K562 (cell line): ENCODE results near the gene CCDC73. TPM values are rescaled to one million over a fixed set of nuclear protein-coding genes. Genes with fewer than 3 reads are reported as not detected.

Experiments used
- CAMTA2 ChIP-seq: fragments of 250-450 bp; sonication (Bioruptor Pico); conservative IDR thresholded peaks from 2 replicates; pipeline ENCODE4 v1.5.1; 2022
- ERF ChIP-seq: fragments of 450-650 bp; formaldehyde crosslinking; IDR thresholded peaks from 2 replicates; pipeline ENCODE4 v1.4.0; 2020; ENCODE audit warnings: mild to moderate bottlenecking, mixed read lengths
- FUS ChIP-seq: fragments of 200-400 bp; formaldehyde crosslinking; optimal IDR thresholded peaks from 2 replicates; pipeline ENCODE3; 2017; ENCODE audit warnings: low read depth, low read length
- GABPB1 ChIP-seq: sonication (generic); formaldehyde crosslinking; IDR thresholded peaks from 2 replicates; pipeline ENCODE4 v1.8.0; 2022; ENCODE audit warnings: mild to moderate bottlenecking, missing genetic modification reagents
- ILF3 ChIP-seq: fragments of 450-650 bp; IDR thresholded peaks from 2 replicates; pipeline ENCODE4 v1.6.1; 2018; ENCODE audit warnings: antibody characterized with exemption, mild to moderate bottlenecking, moderate library complexity, borderline replicate concordance
- KAT8 ChIP-seq: fragments of 450-650 bp; IDR thresholded peaks from 2 replicates; pipeline ENCODE4 v1.6.1; 2016; ENCODE audit warnings: low read depth, mild to moderate bottlenecking
- NCOA2 ChIP-seq, 2 experiments: fragments of 450-650 bp; IDR thresholded peaks; 2 replicates each; pipeline ENCODE4 v1.6.1; 2018; ENCODE audit warnings: mild to moderate bottlenecking in 2 of 2, moderate library complexity in 1 of 2; ENCODE audit not compliant: partially characterized antibody in 2 of 2
- PRMT5 ChIP-seq: sonication (generic); formaldehyde crosslinking; IDR thresholded peaks from 2 replicates; pipeline ENCODE4 v1.5.0; 2020; ENCODE audit warnings: missing genetic modification reagents
- RBBP5 ChIP-seq: fragments of 200-600 bp; sonication (generic); IDR thresholded peaks from 2 replicates; pipeline ENCODE4 v1.6.1; 2012; ENCODE audit warnings: borderline replicate concordance, mild to moderate bottlenecking, low read length, control low read depth, inconsistent platforms; ENCODE audit not compliant: insufficient read depth, poor library complexity, severe bottlenecking
- SIRT6 ChIP-seq: IDR thresholded peaks from one replicate; pipeline ENCODE4 v1.6.1; 2012; ENCODE audit warnings: low read depth, mild to moderate bottlenecking, control low read depth, inconsistent platforms, low read length, moderate library complexity
- ZBTB7A ChIP-seq: IDR thresholded peaks from 2 replicates; pipeline ENCODE4 v1.6.1; 2011; ENCODE audit warnings: low read depth, mild to moderate bottlenecking, low read length, moderate library complexity, borderline replicate concordance; ENCODE audit not compliant: control insufficient read depth
- ZNF23 ChIP-seq: fragments of 250-450 bp; sonication (Bioruptor Pico); IDR thresholded peaks from 2 replicates; pipeline ENCODE4 v1.4.0; 2020; ENCODE audit warnings: mild to moderate bottlenecking
- ZNF695 ChIP-seq: fragments of 450-650 bp; formaldehyde crosslinking; IDR thresholded peaks from 2 replicates; pipeline ENCODE4 v1.4.0; 2020; ENCODE audit warnings: mild to moderate bottlenecking, moderate library complexity
- polyA plus RNA-seq, 8 experiments: library from polyadenylated mRNA; depleted of rRNA in 4 of 8; stranded (reverse) in 5 of 8; unstranded in 3 of 8; fragments of >200 nt; fragmentation: Nextera tagmentation in 2 of 8; fragmentation: Illumina TruSeq in 1 of 8; extraction: Ambion mirVana in 2 of 8; extraction: Trizol in 1 of 8; gene quantifications; 2 replicates each; pipeline versions ENCODE4 v1.2.1 to v1.2.3, GENCODE V29; 2011 to 2014; ENCODE audit warnings: inconsistent platforms in 1 of 8, missing spikeins in 1 of 8
- total RNA-seq, 7 experiments: library from RNA; depleted of rRNA in 6 of 7; stranded (reverse); fragments of >200 nt in 6 of 7; fragmentation: Illumina TruSeq in 2 of 7; extraction: Trizol in 2 of 7; gene quantifications; 2 replicates each; pipeline versions ENCODE4 v1.2.1 to v1.2.3, GENCODE V29; 2011 to 2021; ENCODE audit warnings: low replicate concordance in 1 of 7
- TF ChIP-seq, protein P1 (sequence below): fragments of 450-650 bp; IDR thresholded peaks from 2 replicates; pipeline ENCODE4 v1.6.1; 2016; ENCODE audit warnings: mild to moderate bottlenecking, moderate library complexity
- TF ChIP-seq, protein P2 (sequence below): sonication (generic); formaldehyde crosslinking; IDR thresholded peaks from 2 replicates; pipeline ENCODE4 v1.8.0; 2023; ENCODE audit warnings: mild to moderate bottlenecking, missing genetic modification reagents

CCDC73 gene
- total and polyA plus RNA-seq, 9 of the 15 experiments (the other 6 are each of a cell fraction or from before 2014, with no cell fraction given) = 0.20 to 0.21 TPM; not detected in 7

DNA sequence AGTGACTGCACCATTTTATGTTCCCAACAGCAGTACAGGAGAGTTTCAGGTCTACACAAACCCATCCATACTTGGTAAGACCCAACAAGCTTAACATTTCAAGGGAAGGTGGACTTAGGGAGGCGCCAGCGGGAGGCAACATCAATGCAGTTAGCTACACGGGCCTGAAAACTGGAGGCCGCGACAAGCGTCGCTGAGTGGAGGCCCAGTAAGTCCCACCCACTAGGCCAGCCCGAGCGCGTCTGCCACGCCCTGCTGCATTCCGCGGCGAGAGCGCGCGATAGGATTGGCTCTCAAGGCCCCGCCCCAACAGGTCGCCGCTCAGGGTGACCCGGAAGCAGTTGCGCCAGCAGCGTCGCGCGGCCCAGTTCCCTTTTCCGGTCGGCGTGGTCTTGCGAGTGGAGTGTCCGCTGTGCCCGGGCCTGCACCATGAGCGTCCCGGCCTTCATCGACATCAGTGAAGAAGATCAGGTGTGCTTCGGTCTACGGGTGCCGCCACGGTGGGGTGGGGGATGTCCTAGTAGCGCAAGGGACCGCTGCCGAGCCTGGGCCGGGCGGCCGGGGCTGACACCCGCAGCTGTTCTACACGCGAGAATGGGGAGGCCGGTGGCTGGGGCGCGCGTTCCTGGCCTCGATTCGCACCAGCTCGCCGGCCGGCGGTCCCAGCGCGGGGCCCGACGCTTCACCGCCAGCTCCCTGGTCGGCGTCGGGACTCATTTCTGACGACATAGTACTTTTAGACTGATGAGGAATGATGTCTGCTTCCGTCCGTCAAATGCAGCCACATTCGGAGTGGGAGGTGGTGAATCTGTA, 210.8 kb downstream of the CCDC73 start, which contains the start of gene EIF3M (continued):
- TF ChIP-seq, protein P1, sequence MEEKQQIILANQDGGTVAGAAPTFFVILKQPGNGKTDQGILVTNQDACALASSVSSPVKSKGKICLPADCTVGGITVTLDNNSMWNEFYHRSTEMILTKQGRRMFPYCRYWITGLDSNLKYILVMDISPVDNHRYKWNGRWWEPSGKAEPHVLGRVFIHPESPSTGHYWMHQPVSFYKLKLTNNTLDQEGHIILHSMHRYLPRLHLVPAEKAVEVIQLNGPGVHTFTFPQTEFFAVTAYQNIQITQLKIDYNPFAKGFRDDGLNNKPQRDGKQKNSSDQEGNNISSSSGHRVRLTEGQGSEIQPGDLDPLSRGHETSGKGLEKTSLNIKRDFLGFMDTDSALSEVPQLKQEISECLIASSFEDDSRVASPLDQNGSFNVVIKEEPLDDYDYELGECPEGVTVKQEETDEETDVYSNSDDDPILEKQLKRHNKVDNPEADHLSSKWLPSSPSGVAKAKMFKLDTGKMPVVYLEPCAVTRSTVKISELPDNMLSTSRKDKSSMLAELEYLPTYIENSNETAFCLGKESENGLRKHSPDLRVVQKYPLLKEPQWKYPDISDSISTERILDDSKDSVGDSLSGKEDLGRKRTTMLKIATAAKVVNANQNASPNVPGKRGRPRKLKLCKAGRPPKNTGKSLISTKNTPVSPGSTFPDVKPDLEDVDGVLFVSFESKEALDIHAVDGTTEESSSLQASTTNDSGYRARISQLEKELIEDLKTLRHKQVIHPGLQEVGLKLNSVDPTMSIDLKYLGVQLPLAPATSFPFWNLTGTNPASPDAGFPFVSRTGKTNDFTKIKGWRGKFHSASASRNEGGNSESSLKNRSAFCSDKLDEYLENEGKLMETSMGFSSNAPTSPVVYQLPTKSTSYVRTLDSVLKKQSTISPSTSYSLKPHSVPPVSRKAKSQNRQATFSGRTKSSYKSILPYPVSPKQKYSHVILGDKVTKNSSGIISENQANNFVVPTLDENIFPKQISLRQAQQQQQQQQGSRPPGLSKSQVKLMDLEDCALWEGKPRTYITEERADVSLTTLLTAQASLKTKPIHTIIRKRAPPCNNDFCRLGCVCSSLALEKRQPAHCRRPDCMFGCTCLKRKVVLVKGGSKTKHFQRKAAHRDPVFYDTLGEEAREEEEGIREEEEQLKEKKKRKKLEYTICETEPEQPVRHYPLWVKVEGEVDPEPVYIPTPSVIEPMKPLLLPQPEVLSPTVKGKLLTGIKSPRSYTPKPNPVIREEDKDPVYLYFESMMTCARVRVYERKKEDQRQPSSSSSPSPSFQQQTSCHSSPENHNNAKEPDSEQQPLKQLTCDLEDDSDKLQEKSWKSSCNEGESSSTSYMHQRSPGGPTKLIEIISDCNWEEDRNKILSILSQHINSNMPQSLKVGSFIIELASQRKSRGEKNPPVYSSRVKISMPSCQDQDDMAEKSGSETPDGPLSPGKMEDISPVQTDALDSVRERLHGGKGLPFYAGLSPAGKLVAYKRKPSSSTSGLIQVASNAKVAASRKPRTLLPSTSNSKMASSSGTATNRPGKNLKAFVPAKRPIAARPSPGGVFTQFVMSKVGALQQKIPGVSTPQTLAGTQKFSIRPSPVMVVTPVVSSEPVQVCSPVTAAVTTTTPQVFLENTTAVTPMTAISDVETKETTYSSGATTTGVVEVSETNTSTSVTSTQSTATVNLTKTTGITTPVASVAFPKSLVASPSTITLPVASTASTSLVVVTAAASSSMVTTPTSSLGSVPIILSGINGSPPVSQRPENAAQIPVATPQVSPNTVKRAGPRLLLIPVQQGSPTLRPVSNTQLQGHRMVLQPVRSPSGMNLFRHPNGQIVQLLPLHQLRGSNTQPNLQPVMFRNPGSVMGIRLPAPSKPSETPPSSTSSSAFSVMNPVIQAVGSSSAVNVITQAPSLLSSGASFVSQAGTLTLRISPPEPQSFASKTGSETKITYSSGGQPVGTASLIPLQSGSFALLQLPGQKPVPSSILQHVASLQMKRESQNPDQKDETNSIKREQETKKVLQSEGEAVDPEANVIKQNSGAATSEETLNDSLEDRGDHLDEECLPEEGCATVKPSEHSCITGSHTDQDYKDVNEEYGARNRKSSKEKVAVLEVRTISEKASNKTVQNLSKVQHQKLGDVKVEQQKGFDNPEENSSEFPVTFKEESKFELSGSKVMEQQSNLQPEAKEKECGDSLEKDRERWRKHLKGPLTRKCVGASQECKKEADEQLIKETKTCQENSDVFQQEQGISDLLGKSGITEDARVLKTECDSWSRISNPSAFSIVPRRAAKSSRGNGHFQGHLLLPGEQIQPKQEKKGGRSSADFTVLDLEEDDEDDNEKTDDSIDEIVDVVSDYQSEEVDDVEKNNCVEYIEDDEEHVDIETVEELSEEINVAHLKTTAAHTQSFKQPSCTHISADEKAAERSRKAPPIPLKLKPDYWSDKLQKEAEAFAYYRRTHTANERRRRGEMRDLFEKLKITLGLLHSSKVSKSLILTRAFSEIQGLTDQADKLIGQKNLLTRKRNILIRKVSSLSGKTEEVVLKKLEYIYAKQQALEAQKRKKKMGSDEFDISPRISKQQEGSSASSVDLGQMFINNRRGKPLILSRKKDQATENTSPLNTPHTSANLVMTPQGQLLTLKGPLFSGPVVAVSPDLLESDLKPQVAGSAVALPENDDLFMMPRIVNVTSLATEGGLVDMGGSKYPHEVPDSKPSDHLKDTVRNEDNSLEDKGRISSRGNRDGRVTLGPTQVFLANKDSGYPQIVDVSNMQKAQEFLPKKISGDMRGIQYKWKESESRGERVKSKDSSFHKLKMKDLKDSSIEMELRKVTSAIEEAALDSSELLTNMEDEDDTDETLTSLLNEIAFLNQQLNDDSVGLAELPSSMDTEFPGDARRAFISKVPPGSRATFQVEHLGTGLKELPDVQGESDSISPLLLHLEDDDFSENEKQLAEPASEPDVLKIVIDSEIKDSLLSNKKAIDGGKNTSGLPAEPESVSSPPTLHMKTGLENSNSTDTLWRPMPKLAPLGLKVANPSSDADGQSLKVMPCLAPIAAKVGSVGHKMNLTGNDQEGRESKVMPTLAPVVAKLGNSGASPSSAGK = no peak; the same call in 1 of the 2 replicates
- TF ChIP-seq ERF (CRISPR knock-in tag) (peak; percentile 40; the same call in 1 of the 2 replicates), KAT8 (no peak), FUS (no peak), RBBP5 (peak; percentile 96), SIRT6 (no peak), CAMTA2 (0 out of 2 replicates have a peak, but pooled peaks have one; percentile 75), GABPB1 (CRISPR knock-in tag) (peak; percentile 100), PRMT5 (no peak), NCOA2 (IDR thresholded peaks at IDR 0.05; ENCODE audit: partially characterized antibody in 2 of 2) (no peak), ZNF23 (CRISPR knock-in tag) (no peak), ZNF695 (CRISPR knock-in tag) (no peak), ILF3 (no peak), ZBTB7A (no peak)
- TF ChIP-seq, protein P2, sequence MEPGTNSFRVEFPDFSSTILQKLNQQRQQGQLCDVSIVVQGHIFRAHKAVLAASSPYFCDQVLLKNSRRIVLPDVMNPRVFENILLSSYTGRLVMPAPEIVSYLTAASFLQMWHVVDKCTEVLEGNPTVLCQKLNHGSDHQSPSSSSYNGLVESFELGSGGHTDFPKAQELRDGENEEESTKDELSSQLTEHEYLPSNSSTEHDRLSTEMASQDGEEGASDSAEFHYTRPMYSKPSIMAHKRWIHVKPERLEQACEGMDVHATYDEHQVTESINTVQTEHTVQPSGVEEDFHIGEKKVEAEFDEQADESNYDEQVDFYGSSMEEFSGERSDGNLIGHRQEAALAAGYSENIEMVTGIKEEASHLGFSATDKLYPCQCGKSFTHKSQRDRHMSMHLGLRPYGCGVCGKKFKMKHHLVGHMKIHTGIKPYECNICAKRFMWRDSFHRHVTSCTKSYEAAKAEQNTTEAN (CRISPR knock-in tag) = 0 out of 2 replicates have a peak, but pooled peaks have one; percentile 25
